ENCODE data around the gene EGLN1. TPM values are rescaled to one million over a fixed set of nuclear protein-coding genes. Genes with fewer than 3 reads are reported as not detected.

The EGLN1 gene
- total RNA-seq, 6 experiments from 2014 or later, result 19.3 to 66.5 (median 38.9) TPM

DNA sequence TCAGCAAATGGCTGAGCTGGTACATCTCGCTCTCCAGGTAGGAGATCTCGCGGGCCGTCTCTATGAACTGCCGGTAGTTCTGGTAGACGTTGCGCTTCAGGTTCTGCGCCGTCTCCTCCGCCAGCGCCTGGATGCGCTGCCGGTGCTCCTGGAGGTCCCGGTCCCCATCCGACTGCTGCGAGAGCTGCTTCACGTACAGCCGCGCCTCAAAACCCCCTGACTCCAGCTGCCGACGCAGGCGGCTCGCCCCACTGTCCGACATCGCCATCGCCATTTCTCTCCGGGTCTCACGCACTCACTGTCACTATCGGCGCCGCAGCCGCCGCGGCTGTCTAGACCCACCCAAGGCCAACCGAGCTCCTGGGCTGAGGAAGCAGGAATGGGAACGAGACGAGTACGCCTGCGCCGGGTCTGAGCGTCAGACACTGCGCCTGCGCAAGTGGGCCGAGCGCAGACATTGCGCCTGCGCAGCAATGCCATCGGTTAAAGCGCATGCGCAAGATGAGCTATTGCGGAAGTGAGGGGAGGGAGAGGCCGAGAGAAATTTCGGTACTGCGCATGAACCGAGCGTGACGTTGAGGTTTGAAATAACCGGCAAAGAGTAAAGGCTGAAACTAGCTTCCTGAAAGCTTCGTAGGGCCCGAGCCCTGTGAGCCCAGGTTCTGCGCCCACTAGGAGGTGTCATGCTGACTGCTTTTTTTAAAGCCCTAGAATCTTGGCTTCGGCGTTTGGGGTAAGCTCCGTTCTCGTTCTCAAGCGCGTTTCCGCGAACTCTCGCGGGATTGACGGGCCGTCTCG lies 84.4 kb downstream of the EGLN1 start, which contains the start of gene EXOC8:
Gene EXOC8 (minus strand): TSS at position 381 of the 798 bp plus-strand sequence. CDS start 107 bp downstream, at position 274.
- H3K36me3 ChIP-seq, result no peaks in the 10 kb centered on the region
- TF ChIP-seq POLR2A (IDR thresholded peaks at IDR 0.05), result peak; percentile 83
- TF ChIP-seq, protein P1, sequence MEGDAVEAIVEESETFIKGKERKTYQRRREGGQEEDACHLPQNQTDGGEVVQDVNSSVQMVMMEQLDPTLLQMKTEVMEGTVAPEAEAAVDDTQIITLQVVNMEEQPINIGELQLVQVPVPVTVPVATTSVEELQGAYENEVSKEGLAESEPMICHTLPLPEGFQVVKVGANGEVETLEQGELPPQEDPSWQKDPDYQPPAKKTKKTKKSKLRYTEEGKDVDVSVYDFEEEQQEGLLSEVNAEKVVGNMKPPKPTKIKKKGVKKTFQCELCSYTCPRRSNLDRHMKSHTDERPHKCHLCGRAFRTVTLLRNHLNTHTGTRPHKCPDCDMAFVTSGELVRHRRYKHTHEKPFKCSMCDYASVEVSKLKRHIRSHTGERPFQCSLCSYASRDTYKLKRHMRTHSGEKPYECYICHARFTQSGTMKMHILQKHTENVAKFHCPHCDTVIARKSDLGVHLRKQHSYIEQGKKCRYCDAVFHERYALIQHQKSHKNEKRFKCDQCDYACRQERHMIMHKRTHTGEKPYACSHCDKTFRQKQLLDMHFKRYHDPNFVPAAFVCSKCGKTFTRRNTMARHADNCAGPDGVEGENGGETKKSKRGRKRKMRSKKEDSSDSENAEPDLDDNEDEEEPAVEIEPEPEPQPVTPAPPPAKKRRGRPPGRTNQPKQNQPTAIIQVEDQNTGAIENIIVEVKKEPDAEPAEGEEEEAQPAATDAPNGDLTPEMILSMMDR (IDR thresholded peaks at IDR 0.05), result peak in 1 of 4 donors; percentile 5
- no peaks in the 10 kb centered on the region for H3K27me3 ChIP-seq
- ATAC-seq (peak; percentile 92 to 94 (median 94)), DNase-seq (peak; percentile 93 to 96 (median 96))
- no peaks in the 10 kb centered on the region for H3K9me3 ChIP-seq
- peak within 1 kb of the TSS; percentile 59 to 80 (median 79) for H3K27ac ChIP-seq
- H3K4me3 ChIP-seq, result peak within 1 kb of the TSS; percentile 67 to 93 (median 85)
- intact Hi-C loops (cut with DNase I), result no loop called here
- H3K4me1 ChIP-seq, result peaks cover 0 to 50% (median 22%) of the 10 kb centered on the region in 4 donors
- 0% methylated on average over 36 of the region's 74 CpGs for whole genome bisulfite sequencing (ENCODE audit: insufficient coverage, low coverage, low lambda C conversion rate, missing lambda C conversion rate)

DNA sequence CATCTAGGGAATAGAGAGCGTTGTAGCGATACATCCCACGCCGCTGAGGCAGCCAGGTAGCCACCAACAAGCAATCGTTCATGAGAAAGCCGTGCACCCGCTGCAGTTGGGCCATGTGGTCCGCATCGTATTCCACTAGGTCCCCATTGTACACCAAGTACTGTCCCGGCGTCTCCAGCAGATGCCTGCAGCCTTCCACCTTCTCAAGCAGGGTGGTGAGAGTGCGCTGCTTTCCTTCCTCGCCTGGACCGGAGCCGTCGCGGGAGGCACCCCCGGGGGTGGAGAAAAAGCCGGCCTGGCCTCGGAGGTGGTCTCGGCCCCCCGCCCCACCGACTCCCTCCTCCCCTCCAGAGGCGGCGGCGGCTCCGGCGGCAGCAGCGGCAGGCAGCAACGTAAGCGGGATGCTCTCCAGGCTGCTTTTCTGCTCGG lies 85.0 kb downstream of the EGLN1 start:
- TF ChIP-seq, protein P1 (IDR thresholded peaks at IDR 0.05), result no peak
- no peak for TF ChIP-seq POLR2A (IDR thresholded peaks at IDR 0.05)
- no peaks in the 10 kb centered on the region for H3K36me3 ChIP-seq
- H3K4me1 ChIP-seq, result peaks cover 0 to 50% (median 24%) of the 10 kb centered on the region in 4 donors
- peak overlapping the region; percentile 67 to 93 (median 85) for H3K4me3 ChIP-seq
- peak in 1 of 3 donors; percentile 46 for DNase-seq
- peak overlapping the region in 2 of 3 donors; percentile 79 to 80 for H3K27ac ChIP-seq
- H3K9me3 ChIP-seq, result no peaks in the 10 kb centered on the region
- WGBS (ENCODE audit: insufficient coverage, low coverage, low lambda C conversion rate, missing lambda C conversion rate), result 0% methylated on average over 6 of the region's 32 CpGs
- no peaks in the 10 kb centered on the region for H3K27me3 ChIP-seq
- ATAC-seq, result peak; percentile 25 to 42 (median 33)
- intact Hi-C loops (cut with DNase I), result no loop called here

DNA sequence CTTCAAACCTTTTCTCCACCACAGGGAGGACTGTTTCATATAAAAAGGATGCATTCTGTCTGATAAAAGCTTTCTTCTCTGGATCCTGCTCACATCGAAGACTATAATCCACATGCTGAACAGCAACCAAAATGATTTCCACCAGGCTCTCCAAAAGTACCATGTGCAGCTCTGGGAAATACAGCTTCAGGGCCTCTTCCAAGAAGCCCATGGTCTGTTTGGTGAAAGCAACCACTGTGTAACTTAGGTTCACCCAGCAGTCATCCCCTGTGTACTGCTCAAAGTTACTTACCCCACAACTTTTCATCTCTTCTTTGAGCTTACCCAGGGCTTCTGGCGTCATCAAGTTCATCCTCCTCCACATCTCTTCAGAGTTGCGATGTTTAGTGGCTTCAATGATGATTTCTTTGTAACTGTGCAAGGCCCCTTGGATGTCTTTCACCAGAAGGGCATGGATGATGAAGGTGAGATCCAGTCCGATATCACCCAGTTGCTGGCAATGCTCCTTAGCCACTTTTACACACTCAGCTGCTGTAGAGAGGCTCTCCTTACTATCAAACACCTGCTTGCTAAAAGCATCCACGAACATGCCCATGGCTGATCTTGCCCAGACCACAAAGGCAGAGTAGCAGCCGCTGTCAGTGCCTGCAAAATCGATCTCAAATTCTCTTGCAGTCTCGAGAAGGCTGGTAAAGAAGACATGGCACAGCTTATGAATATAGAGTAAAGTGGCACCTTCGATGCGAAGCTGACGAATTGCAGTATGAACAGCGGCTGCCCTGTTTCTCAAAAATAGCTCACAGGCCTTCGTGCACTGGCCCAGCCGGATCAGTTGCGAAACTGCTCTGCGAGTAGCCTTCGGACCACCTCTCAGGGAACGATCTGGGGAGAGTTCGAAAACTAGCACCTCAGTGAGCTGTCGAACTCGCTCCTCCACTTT lies 86.2 kb downstream of the EGLN1 start:
- no peak for ATAC-seq
- WGBS (ENCODE audit: insufficient coverage, low coverage, low lambda C conversion rate, missing lambda C conversion rate), result 30% methylated on average over 21 of the region's 21 CpGs
- H3K4me3 ChIP-seq, result peak overlapping the region; percentile 67 to 93 (median 85)
- intact Hi-C loops (cut with DNase I), result no loop called here
- TF ChIP-seq, protein P1 (IDR thresholded peaks at IDR 0.05), result no peak
- TF ChIP-seq POLR2A (IDR thresholded peaks at IDR 0.05), result no peak
- H3K36me3 ChIP-seq, result no peaks in the 10 kb centered on the region
- peaks cover 0 to 50% (median 24%) of the 10 kb centered on the region in 4 donors for H3K4me1 ChIP-seq
- DNase-seq, result no peak
- H3K9me3 ChIP-seq, result no peaks in the 10 kb centered on the region
- no peaks in the 10 kb centered on the region for H3K27me3 ChIP-seq
- no peak overlapping the region for H3K27ac ChIP-seq

DNA sequence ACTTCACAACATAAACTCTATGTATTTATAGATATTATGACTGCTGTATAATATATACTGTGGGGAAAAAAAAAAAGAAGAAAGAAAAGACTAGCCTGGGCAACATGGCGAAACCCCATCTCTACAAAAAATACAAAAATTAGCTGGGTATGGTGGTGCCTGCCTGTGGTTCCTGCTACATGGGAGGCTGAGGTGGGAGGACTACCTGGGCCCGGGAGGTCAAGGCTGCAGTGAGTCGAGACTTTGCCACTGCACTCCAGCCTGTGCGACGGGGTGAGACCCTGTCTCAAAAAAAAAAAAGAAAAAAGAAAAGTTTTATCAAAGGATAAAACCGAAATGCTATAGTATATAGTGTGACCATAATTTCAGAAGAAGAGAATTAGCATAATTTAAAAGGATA lies 87.1 kb downstream of the EGLN1 start:
- Histone ChIP-seq H3K4me1 (peaks cover 0 to 50% (median 24%) of the 10 kb centered on the region in 4 donors), H3K27me3 (no peaks in the 10 kb centered on the region), H3K9me3 (no peaks in the 10 kb centered on the region), H3K27ac (no peak overlapping the region), H3K36me3 (no peaks in the 10 kb centered on the region), H3K4me3 (peak overlapping the region in 2 of 3 donors; percentile 11 to 16)
- intact Hi-C loops (cut with DNase I), result no loop called here
- 74% methylated on average over 4 of the region's 6 CpGs for WGBS (ENCODE audit: insufficient coverage, low coverage, low lambda C conversion rate, missing lambda C conversion rate)
- no peak for DNase-seq
- TF ChIP-seq, protein P1 (IDR thresholded peaks at IDR 0.05), result no peak
- no peak for TF ChIP-seq POLR2A (IDR thresholded peaks at IDR 0.05)
- no peak for ATAC-seq
